Measurements from ENCODE around the gene SLC9A9. TPM values are rescaled to one million over a fixed set of nuclear protein-coding genes. Genes with fewer than 3 reads are reported as not detected.

The SLC9A9 gene
- total and polyA plus RNA-seq, 9 of the 15 experiments (the other 6 are each of a cell fraction or from before 2014, with no cell fraction given): 0.03 to 0.13 TPM; not detected in 7

DNA sequence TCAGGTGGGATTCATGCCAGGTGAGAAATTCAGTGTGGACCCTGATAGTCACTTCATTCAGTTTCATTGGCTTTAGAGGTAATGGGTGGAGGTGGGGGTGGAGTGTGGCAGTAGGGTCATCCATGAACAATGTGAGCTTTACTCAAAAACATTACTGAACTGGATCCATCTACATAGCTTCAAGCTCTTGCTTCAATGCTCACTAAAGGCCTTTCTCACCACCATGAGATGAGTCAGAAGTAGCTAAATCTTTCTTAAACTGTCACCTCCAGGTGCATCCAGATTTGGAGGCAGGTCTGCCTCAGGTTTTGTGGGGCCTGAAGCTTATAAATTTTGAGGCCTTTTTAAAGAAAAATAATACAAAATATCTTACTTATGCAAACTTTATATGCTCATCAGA lies 365.1 kb downstream of the SLC9A9 start:
- no peaks in the 10 kb centered on the region for H3K36me3 ChIP-seq (ENCODE audit: control insufficient read depth, insufficient read depth, low read length)
- H3K4me1 ChIP-seq (replicated peaks in 1 of 2; ENCODE audit: control insufficient read depth in 2 of 2, insufficient read depth in 2 of 2, low read length in 2 of 2): no peaks in the 10 kb centered on the region; a peak in 1 of 5 replicates
- H3K4me2 ChIP-seq (ENCODE audit: insufficient read depth, low read length): no peak overlapping the region
- no peak overlapping the region for H3K4me3 ChIP-seq
- H3K9me1 ChIP-seq (ENCODE audit: control insufficient read depth, insufficient read depth, low read length): no peaks in the 10 kb centered on the region
- H3K27ac ChIP-seq (ENCODE audit: extremely low read depth, low read depth, low read length): no peak overlapping the region
- no peaks in the 10 kb centered on the region for H3K27me3 ChIP-seq (ENCODE audit: control insufficient read depth in 2 of 2, insufficient read depth in 2 of 2, low read length in 2 of 2)
- DNase-seq (ENCODE audit: extremely low read depth in 1 of 4, low spot score in 3 of 4): no peak
- no peaks in the 10 kb centered on the region for H3K9me3 ChIP-seq (replicated peaks; ENCODE audit: control insufficient read depth, insufficient read depth, low read depth, low read length)
- CTCF ChIA-PET (ENCODE audit: low intra/inter-chr PET ratio): interaction anchor here (0.6 kb wide), 1 partner anchor 468 kb away, joined by 3 read pairs; no protein-coding TSS in a partner anchor
- H2AFZ ChIP-seq (ENCODE audit: low read depth, low read length): no peak overlapping the region
- in situ Hi-C loops (cut with MboI): no loop called here
- FAIRE-seq: no peak
- BruUV-seq (replicated peaks): no TSS peak
- TF ChIP-seq CHD4 (IDR thresholded peaks at IDR 0.05; ENCODE audit: insufficient read depth, insufficient replicate concordance, low read depth, low read length, poor library complexity, severe bottlenecking) (no peak), HIVEP1 (CRISPR knock-in tag; IDR thresholded peaks at IDR 0.05) (no peak), FOXJ2 (tag; IDR thresholded peaks at IDR 0.05) (no peak), BMI1 (IDR thresholded peaks at IDR 0.05; ENCODE audit: low read length) (no peak), NRF1 (conservative IDR thresholded peaks at IDR 0.05 in 1 of 2, IDR thresholded peaks at IDR 0.05 in 1 of 2) (no peak), TEAD4 (IDR thresholded peaks at IDR 0.05; ENCODE audit: low read length) (no peak), TEAD4 (CRISPR knock-in tag; IDR thresholded peaks at IDR 0.05; ENCODE audit: borderline replicate concordance) (no peak), ZNF3 (CRISPR knock-in tag; IDR thresholded peaks at IDR 0.05) (no peak), HNRNPUL1 (IDR thresholded peaks at IDR 0.05; ENCODE audit: low read length) (no peak), ZNF263 (CRISPR knock-in tag; IDR thresholded peaks at IDR 0.05; ENCODE audit: borderline replicate concordance) (no peak), SOX6 (IDR thresholded peaks at IDR 0.05) (no peak), GATA2 (CRISPR knock-in tag; IDR thresholded peaks at IDR 0.05) (no peak), CUX1 (CRISPR knock-in tag; IDR thresholded peaks at IDR 0.05) (no peak), ZNF146 (CRISPR knock-in tag; IDR thresholded peaks at IDR 0.05; ENCODE audit: unreplicated experiment) (no peak), GABPA (tag; conservative IDR thresholded peaks at IDR 0.05; ENCODE audit: low read depth) (no peak), BRD9 (IDR thresholded peaks at IDR 0.05; ENCODE audit: low read depth, partially characterized antibody) (no peak), ZNF274 (IDR thresholded peaks at IDR 0.05; ENCODE audit: borderline replicate concordance, low read depth, low read length) (no peak), ZKSCAN1 (IDR thresholded peaks at IDR 0.05; ENCODE audit: low read depth, low read length) (no peak), ZNF395 (CRISPR knock-in tag; IDR thresholded peaks at IDR 0.05) (no peak)
- no peaks in the 10 kb centered on the region for H4K20me1 ChIP-seq (replicated peaks; ENCODE audit: control insufficient read depth, insufficient read depth, low read length)
- intact Hi-C loops (cut with micrococcal nuclease): no loop called here
- POLR2A ChIA-PET: no interaction called here
- H3K9ac ChIP-seq (ENCODE audit: insufficient read depth in 1 of 2, low read depth in 2 of 2, low read length in 2 of 2): no peak overlapping the region
- ATAC-seq: no peak
- H3K79me2 ChIP-seq (ENCODE audit: control insufficient read depth, insufficient read depth, low read length): no peaks in the 10 kb centered on the region
